Measurements from ENCODE around the gene SPDYE6.

DNA sequence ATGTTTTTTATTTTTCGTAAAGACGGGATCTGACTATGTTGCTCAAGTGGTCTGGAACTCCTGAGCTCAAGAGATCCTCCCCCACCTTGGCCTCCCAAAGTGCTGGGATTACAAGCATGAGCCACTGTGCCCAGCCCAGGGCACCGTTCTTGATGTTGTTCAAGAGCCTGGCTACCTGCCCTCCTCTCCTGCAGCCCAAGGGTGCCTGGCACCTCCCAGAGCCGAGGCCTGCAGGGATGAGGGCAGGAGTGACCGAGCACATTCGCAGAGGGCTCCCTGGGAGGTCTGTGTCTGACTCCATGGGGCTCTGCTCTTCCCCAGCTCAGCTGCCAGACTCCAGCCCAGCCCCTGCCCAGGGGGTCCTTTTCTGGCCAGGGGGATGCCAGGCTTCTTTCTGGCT lies 54.2 kb downstream of the SPDYE6 start:
- TF ChIP-seq, protein P1, sequence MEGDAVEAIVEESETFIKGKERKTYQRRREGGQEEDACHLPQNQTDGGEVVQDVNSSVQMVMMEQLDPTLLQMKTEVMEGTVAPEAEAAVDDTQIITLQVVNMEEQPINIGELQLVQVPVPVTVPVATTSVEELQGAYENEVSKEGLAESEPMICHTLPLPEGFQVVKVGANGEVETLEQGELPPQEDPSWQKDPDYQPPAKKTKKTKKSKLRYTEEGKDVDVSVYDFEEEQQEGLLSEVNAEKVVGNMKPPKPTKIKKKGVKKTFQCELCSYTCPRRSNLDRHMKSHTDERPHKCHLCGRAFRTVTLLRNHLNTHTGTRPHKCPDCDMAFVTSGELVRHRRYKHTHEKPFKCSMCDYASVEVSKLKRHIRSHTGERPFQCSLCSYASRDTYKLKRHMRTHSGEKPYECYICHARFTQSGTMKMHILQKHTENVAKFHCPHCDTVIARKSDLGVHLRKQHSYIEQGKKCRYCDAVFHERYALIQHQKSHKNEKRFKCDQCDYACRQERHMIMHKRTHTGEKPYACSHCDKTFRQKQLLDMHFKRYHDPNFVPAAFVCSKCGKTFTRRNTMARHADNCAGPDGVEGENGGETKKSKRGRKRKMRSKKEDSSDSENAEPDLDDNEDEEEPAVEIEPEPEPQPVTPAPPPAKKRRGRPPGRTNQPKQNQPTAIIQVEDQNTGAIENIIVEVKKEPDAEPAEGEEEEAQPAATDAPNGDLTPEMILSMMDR (IDR thresholded peaks at IDR 0.05): no peak
- no peak for TF ChIP-seq POLR2A (IDR thresholded peaks at IDR 0.05)

Measured in breast epithelium (tissue), 3 donors.